Stimulated activated CD8-positive, alpha-beta memory T cell treated with anti-CD3 and anti-CD28 coated beads, Interleukin-4, amount 100 ng/mL, for 48 hours (primary cell): ENCODE measurements around the gene MT1F.
"Not testable (repeated sequence)": the region's sequence is repeated elsewhere in the genome, so short reads cannot be mapped to it uniquely, and the experiment has no call there.

Experiments used
- DNase-seq: peaks from one replicate; pipeline ENCODE4 v3.0.0-alpha.2; 2020

MT1F gene

DNA sequence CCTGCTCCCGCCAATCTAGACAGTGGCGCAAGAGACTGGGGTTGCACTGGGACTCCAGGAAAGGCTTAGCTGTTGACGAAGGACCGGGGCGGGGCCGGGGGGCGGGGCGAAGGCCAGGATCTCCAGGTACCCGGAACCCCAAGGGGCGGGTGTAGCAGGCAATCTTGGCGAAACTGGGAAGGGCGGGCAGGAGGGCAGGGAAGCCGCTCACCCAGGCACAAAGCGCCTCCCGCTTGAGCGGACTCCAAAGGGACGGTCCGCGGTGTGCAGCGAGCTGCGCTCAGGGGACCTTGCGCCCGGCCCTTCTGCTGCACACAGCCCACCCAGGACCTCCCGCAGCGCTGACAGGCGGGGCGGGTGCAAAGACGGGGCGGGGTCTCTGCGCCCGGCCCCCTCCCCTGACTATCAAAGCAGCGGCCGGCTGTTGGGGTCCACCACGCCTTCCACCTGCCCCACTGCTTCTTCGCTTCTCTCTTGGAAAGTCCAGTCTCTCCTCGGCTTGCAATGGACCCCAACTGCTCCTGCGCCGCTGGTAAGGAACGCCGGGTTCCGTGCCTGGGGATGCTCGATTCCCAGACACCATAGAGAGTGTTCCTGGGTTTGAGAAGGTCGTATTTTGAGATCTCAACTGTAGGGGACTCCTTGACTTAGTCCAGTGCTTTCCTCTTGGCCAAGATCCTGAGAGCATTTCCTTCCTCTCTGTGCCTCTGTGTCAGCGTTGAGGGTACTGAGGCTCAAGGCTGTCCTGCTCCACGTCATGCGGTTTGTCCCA, at the start of gene MT1F:
MT1F (plus strand) TSS at position 405 of the 772 bp plus-strand sequence; CDS start at position 505, 100 bp downstream.
- DNase-seq: peak; percentile 85

DNA sequence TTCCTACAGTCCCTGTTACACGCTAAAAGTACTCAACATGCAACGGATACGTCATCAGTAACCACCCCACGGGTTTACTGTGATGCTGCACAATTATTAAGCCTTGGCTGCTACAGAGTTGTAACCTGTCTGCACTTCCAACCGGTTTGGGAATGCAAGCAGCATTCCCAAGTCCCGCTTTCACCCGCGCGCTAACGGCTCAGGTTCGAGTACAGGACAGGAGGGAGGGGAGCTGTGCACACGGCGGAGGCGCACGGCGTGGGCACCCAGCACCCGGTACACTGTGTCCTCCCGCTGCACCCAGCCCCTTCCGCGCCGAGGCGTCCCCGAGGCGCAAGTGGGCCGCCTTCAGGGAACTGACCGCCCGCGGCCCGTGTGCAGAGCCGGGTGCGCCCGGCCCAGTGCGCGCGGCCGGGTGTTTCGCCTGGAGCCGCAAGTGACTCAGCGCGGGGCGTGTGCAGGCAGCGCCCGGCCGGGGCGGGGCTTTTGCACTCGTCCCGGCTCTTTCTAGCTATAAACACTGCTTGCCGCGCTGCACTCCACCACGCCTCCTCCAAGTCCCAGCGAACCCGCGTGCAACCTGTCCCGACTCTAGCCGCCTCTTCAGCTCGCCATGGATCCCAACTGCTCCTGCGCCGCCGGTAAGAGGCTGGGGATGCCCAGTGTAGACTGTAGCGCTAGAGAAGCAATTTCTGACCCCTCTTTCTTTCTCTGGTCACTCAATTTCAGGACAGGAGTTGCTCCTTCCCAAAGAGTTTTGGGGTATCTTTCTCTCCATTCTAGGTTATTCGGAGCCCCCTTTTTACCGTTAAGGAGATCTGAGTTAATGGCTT, 49.5 kb upstream of the MT1F start, which contains the start of gene MT2A:
MT2A (plus strand) TSS at position 542 of the 833 bp plus-strand sequence; CDS start at position 614, 72 bp downstream.
- DNase-seq: peak; percentile 94

DNA sequence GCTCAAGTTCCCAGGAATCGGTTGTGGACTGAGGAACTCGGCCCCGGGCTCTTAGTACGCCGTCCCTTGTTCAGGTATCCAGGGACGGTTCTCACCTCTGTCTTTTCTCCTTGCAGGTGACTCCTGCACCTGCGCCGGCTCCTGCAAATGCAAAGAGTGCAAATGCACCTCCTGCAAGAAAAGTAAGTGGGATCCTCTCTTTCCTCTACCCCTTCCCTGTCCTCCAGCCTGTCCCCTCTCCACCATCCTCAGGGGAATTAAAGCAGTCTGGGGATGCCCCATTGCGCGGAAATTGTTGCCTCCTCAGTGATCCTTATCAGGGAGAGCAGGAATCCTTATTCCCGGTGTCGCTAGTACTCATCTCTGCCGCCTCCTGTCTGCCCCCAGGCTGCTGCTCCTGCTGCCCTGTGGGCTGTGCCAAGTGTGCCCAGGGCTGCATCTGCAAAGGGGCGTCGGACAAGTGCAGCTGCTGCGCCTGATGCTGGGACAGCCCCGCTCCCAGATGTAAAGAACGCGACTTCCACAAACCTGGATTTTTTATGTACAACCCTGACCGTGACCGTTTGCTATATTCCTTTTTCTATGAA, 48.8 kb upstream of the MT1F start:
- peak; percentile 51 for DNase-seq

DNA sequence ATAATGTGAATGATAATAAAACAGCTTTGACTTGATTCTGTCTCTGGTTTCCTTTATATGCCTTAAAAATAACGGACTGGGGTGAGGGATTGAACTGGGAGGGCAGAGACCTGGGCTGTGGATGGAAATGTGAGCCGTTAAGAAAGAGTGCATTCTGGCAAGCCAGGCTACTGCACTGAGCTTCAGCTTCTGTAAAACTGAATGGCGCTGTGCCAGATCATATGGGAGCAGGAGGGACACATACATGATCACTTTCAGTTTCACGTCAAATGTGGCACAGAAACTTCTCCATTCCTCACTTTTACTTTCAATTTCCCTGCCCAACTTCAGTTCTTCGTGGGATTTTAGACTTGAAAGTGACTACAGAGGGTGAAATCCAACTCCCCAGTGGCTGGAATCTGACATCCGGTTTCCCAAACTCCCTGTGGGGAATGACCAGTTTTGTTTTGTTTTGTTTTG, 48.3 kb upstream of the MT1F start:
- DNase-seq: peak; percentile 82

DNA sequence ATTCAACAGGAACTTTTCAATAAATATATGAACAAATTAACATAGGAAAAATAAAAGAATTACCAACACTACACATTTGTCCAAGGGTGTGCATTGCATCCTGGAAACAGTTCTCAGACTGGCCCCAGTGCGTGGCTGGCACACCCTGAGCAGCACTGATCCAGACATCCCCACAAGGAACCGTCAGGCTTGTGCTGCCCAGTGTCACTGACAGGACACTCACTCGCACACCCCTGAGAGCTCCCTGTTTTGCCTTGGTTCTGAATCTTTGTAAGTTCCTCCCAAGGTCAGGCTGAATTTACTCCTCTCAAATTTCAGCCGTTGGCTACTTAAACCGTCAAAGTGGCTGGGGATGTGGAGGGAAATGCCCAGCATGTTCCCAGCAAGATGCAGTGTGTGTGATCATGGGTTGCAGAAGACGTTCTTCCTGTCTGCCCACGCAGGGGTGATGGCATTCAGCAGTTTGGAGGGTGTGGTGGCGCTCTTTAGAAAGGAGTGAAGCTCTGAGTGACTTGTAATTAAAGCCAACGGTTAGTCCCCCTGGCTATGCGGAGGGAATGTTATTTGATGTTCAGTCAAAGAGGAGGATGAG, 47.6 kb upstream of the MT1F start:
- peak; percentile 86 for DNase-seq

DNA sequence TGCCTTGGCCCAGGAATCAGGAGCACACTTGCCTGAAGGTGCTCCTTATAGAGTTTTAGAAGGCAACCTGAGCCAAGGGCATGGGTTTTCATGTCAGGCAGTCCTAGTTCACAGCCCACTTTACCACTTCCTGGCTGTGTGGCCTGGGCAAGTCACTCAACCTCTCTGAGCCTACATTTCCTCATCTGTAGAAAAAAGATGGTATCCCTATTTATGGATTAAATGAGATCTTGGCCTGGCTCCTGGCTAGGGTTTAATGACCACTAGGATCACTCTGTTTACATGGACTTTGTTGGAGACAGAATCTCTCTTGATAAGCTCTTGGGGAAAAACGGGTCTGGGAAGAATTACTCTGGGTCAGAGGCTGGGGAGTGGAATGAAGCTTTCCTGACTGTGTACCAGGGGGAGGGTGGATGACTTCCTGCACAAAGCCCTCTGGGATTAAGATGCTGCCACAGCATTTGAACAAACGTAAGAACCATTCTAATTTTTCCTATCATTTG, 47.1 kb upstream of the MT1F start:
- DNase-seq: no peak

DNA sequence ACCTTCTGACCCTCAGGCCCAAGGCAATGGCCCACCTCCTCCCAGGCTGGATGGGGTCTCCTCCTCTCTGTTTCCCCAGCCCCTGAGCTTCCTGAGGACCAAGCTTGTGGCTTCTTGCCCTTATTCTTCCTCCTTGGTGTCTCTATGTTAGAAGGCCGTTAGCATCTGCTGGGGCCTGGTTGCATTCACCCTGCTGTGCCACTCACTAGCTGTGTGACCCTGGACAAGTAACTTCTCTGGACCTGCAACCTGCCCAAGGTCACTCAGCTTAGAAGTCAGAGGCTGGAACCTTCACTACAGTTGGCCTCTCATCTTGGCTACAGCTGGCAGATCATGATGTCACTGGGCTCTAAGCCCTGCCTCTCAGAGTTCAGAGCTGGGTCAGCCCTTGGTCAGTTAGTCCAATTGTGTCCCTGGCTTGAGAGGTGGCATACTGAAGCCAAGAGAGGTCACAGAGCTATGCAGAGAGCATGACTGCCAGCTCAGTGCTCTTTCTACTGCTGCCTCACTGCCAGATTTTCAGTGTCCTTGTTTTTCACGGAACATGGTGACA, 46.4 kb upstream of the MT1F start:
- peak; percentile 34 for DNase-seq

DNA sequence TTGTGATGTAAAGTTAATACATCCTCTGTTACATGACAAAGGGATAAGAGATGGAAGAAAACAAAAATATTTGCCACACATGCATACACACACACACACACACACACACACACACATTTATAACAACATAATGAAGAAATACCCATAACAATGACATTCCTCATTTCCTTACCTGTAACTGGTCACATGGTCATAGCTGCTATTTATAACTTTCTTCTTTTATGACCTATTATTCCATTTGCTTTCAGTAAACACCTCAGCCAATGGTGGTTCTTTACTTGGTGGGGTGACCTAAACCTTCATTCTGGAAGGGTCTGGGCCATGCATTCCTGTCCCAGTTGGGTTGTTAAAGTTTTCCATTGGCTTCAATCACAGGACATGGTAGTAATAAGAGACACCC, 44.1 kb upstream of the MT1F start:
- DNase-seq: no peak

DNA sequence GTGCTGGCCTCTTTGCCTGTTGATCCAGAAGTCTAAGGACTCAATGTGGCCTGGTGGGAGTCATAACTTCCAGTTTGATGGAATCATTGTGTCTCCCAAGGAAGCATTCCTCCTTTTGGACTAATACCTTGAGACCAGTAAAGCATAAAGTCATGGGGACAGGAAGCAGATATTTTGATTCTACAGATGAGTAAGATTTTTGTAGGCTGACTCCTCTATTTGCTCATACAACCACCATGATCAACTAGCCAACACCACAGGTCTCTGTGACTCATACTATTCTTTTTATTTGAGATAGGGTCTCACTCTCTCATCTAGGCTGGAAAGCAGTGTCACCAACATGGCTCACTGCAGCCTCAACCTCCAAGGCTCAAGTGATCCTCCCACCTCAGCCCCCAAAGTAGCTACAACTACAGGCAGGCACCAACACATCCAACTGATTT, 43.2 kb upstream of the MT1F start:
- peak; percentile 62 for DNase-seq

DNA sequence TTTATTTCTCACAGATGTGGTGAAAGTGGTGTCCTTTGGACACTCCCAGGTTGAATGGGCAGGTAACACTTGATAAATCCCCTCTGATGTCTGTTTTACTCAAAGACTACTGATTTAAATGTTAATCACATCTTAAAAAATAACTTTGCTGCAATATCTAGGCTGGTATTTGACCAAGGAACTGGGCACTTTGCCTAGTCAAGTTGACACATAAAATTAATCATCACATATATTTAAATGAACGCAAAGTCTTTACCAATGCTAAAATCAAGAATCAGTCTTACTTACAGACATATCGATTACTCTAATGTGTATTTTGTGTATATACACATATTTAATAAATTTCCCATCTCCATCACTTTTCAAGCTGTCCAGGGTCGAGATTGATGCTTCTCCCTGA, 42.4 kb upstream of the MT1F start:
- DNase-seq: no peak

DNA sequence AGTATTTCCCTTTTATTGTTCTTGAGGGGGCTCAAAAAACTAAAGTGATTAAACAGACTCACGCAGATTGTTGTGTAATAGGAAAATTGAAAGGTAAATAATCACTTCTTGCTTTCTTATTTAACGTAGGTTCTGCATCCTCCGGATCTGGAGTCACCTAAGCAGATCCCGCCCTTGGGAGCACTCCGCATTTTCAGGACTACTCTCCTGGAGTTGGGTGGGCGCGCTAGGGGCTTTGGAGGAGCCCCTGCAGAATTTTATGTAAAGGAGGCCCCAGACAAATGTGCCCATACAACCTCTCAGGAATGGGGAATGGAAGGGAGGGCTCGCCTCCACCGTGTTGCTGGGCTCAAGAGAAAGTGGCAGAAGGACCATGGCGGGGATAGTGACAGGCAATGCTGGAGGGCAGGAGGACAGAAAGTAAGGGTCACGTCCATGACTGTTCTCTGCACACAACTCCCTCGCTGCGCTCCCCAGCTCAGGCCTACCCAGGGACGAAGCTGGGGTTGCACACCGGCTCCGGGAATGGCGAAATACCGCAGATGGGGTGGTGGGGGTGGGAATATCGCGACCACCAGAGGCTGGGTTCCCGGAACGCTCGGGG, 41.0 kb upstream of the MT1F start:
- DNase-seq: no peak

DNA sequence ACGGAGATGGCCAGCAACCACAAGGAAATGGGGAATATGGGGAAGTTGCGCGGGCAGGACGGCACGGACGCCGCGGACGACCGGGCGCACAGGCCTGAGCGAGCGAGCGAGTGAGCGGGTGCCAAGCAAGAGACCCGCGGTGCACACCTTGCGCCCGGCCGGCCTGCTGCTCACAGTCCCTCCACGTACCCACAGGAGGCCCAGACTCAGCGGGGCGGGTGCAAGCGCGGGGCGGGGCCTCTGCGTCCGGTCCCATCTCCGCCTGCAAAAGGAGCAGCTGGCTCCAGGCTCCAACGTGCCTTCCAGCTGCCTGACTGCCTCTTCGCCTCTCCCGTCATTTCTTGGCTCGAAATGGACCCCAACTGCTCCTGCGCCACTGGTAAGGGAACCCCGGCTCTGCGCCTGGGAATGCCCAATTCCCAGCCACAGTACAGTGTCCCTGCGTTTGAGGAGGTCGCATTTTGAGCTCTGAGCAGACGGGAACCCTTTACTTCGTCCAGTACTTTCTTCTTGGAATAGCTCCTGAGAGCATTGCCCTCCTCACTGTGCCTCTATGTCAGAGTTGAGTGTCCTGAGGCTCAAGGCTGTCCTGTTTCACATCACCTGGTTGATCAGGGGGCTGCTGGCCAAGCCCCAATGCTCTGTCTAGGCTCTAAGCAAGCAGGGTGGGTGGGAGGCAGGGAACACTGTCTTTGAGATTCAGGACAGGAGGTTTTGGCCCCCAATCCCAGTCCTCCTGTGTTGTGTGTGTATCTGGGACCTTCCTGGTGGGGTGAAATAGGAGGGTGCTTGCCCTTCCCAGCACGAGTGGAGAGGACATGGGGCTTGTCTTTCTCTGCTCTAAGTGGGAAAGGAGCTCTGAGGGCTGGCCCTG, 40.3 kb upstream of the MT1F start:
- peak; percentile 83 for DNase-seq

DNA sequence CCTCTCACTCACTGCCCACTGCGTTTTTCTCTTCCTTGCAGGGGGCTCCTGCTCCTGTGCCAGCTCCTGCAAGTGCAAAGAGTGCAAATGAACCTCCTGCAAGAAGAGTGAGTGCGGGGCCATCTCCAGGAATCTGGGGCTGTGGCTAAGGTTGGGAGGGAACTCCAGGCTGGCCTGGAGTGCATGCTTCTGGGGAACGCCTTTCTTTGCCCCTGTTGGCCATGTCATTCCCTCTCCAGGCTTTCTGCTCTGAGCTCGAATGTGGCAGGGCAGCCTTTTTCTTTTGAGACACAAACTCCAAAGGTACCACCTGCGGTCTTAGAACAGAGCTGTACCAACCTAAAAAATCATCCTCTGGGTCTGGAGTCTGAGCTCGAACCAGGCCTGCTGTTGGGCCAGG, 39.6 kb upstream of the MT1F start:
- DNase-seq: no peak

DNA sequence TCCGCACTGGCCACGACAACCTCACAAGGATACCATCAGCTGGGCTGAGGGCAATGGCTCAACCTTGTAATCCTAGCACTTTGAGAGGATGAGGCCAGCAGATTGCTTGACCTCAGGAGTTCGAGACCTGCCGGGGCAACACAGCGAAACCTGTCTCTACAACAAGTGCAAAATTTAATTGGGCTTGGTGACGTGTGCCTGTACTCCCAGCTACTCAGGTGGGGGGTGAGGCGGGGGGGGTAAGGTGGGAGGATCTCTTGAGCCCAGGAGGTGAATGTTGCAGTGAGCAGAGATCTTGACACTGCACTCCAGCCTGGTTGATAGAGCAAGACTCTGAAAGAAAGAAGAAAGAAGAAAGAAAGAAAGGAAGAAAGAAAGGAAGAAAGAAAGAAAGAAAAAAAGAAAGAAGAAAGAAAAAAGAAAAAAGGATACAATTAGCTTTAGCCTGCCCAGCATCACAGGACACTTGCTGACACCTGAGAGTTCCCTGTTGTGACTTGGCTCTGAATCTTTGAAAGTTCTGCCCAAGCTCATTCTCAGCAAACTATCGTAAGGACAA, 37.3 kb upstream of the MT1F start:
- DNase-seq: no peak

DNA sequence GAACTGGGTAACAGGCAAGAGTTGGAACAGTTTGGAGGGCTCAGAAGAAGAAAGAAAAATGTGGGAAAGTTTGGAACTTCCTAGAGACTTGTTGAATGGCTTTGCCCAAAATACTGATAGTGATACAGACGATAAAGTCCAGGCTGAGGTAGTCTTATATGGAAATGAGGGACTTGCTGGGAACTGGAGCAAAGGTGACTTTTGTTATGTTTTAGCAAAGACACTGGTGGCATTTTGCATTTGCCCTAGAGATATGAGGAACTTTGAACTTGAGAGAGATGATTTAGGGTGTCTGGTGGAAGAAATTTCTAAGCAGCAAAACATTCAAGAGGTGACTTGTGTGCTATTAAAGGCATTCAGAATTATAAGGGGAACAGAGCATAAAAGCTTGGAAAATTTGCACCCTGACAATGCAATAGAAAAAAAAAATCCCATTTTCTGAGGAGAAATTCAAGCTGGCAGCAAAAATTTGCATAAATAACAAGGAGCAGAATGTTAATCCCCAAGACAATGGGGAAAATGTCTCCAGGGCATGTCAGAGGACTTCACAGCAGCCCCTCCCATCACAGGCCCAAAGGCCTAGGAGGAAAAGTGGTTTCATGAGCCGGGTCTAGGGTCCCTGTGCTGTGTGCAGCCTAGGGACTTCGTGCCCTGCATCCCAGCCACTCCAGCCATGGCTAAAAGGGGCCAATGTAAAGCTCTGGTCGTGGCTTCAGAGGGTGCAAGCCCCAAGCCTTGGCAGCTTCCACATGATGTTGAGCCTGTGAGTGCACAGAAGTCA, 35.9 kb upstream of the MT1F start:
- not testable (repeated sequence) for DNase-seq

DNA sequence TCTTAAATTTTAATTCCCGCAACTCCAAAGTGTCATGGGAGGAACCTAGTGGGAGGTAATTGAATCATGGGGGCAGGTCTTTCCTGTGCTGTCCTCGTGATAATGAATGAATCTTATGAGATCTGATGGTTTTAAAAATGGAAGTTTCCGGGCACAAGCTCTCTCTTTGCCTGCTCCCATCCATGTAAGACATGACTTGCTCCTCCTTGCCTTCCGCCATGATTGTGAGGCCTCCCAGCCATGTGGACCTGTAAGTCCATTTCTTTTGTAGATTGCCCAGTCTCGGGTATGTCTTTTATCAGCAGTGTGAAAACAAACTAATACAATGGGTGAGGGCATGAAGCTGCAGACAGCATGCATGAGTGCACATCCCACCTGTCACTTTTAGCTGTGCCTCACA, 34.6 kb upstream of the MT1F start:
- not testable (repeated sequence) for DNase-seq

DNA sequence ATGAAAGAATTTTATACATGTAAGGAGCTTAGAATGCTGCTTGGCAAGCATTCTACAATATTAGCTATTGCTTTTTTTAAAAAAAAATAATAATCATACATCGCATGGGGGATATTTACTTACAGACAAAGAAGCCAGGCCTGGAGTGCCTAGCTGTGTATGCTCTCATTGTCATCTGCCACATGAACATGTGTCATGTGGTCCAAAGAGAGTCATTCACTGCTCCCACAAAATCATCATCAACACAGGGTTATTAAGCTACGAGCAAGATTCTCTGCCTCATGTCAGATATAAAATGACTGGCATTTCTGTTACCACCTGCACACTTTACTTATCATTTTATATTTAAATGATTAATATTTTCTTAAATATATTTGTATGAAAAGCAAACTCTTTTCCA, 34.1 kb upstream of the MT1F start:
- no peak for DNase-seq

DNA sequence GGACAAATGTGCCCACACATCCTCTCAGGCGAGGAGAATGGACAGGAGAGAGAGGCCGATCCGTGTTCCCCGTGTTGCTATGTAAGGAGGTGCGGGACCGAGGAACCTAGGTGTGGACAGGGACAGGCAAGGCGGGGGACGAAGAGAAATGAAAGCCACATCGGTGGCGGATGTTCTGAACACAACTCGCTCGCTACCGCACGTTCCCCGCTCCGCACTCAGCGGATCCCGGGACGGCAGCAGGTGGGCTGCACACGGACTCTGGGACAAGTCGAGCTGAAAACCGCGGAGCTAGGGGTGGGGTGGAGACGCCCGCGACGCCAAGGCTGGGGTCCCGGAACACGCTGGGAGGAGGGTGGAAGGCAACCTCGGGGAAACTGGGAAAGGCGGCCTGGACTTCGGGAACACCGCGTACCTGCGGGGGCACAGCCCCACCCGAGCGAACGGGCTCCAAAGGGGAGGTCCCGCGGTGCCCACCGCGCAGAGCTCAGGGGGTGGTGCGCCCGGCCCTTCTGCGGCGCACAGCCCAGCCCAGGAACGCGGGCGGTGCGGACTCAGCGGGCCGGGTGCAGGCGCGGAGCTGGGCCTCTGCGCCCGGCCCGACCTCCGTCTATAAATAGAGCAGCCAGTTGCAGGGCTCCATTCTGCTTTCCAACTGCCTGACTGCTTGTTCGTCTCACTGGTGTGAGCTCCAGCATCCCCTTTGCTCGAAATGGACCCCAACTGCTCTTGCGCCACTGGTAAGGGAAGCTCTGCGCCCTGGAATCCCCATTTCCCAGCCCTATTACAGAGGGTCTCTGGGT, 32.4 kb upstream of the MT1F start, which contains the start of gene MT1E:
MT1E (plus strand) TSS at position 642 of the 803 bp plus-strand sequence; CDS start at position 713, 71 bp downstream.
- DNase-seq: peak; percentile 86
